GM19467 (cell line): ENCODE measurements around the gene CCDC34.

Source experiments
- ATAC-seq: cut with Tn5 transposase; IDR thresholded peaks from one replicate; pipeline ENCODE4 v1.9.1; 2021; ENCODE audit warnings: mild to moderate bottlenecking, moderate library complexity; ENCODE audit not compliant: unreplicated experiment

CCDC34 gene

DNA sequence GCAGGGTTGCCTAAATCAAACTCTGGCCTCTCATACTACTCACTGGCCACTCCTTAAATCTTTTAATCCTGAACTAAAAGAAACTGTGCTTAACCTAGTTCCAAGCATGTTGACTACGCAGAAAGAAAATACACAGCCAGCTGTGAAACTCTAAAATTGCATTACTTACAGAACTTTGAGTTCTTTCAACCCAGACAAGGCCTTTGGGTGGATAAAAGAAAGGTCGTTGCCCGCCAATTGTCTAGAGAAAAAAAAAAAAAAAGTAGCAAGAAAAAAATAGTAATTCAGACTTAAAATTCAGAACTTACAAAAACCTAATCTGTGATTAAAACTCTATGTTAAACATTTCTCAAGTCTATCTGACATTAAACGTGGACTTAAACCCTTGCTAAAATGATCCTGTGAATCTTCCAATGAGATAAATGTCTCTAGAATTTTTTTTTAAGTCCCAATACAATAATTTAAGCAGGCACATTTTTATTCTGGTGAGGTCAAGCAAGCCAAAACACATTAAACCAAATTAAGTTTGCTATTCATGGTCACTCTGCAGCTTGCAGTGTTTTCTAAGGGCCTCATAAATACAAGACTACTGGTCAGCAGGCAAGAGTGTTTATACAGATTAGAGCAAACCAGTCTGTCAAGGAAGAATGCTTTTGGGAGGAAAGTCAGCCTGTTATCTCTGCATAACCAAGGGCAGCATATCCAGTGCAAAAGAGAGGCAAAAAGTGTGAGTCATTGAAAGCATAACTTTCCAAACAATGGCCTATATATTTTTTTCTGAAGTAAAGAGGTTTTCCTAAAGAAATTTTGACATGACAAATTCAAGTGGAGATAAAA is 29.5 kb upstream of the CCDC34 start:
- ATAC-seq = no peak

DNA sequence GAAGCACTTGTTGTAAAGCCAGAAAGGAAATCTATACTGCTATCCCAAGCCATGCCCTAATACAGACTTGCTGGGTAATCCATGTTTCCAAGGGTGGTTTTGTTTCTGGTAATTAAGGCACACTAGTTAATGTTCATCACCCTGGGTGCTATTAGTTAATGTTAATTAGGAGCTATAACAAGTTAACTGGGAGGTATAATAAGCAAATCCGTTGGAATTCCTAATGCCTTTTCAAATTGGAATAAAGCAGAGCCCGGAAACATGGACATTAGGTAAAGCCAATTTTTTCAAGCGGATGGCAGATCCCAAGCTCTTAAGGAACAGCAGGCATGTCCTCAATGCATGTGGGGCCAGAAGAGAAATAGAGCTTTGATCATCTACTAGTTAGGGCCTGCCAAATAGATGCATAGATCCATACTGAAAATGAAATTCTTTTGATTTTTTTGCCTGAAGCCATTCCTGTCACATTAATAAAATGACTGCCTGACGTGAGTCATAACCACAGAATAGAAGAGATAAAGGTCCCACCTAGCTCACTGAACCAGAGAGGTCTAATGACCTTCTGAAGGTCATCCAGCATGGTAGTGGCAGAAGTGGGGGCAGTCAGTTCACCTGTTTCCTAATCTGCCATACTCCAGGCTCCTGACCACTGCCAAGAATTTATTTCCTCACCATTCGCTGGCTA is 28.5 kb upstream of the CCDC34 start:
- ATAC-seq = no peak

DNA sequence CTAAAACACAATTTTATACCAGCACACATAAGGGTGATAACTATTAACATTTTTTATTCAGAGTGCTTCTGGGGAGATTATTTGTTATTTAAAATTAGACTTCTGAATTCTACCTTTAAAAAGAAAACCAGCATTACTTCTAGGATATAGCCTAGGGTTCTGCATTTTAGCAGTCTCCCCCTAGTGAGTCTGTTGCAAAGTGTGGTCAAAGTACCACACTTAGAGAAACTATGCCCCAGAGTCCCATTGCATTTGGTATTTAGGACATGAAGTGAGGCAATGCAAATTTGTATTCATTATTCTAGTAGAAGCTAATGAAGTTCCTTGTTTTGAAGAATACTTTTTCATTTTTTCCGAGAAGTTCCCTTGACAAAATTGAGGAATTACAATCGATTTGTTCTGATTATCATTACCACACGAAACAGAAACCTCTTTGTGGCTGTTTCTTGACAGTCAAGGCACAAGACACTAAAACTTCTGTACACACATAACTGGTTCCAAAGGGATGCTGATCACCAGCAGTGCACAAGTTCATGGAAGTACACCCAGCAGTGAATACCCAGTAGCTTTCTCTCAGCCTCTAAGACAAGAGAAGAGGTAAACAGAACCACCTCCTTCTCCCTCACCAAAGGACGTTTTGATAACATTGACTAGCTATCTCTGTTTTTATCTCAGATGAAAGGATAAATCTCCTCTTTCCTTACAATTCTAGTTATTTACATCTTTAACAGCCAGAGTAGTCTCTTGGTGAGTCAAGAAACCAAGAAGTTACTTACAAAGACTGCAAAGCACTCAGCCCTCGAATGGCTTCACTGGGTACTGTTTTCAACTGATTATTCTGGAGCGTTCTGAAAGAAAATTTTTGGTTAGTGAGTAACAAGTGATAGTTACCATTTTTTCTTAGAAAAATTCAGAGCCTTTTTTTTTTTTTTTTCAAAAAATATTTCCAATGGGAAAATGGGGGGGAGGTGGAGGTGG is 27.6 kb upstream of the CCDC34 start:
- no peak for ATAC-seq

DNA sequence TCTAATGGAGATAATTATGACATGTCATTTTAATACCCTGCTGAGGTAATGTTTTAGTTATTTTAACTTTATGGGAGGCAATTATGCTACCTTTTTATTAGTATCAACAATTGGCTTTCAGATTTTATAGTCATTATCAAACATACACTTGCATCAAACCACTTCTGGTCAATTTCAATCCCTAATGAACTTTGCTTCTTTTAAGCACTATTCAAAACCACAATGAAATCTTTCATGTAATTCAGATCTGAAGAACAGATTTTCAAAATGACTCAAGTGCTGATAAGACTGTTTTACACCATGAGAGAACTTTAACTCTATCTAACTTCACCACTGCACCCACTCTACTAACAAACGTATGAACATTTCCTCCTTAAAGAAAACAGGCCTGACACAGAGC is 25.9 kb upstream of the CCDC34 start:
- no peak for ATAC-seq

DNA sequence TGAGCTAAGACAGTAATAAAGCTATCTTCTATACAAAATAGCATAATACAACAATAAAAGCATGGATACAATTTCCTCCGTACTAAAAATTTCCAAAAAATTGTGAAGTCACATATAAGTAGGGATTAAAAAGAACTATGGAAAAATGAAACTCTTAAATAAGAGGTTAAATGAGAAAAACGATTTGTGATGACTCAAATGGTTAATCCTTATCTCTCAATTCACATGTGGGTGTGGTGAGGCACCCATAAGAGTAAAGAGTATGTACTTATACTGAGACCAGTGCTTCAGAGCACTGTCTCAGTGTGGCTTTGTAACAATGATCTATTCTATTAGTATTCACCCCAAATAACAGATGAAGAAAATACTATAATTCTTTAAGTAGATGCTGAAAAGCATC is 25.0 kb upstream of the CCDC34 start:
- no peak for ATAC-seq

DNA sequence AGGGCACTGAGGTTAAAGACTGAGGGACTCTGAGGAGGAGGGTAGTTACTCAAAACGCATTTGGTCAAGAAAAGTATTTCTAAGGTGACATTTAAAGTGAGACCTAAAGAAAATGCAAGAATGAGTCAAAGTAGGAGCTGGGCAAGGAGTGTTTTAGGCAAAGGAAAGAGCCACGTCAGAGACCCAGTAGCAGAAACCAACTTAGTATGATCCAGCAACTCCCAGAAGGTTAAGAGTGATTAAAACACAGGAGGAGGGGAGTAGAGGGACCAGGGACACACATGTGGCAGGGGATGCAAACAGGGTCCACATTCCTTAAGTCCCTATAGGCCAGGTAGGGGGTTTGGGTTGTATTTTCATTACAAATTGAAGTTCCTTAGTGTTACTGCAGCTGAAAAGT is 24.3 kb upstream of the CCDC34 start:
- no peak for ATAC-seq

DNA sequence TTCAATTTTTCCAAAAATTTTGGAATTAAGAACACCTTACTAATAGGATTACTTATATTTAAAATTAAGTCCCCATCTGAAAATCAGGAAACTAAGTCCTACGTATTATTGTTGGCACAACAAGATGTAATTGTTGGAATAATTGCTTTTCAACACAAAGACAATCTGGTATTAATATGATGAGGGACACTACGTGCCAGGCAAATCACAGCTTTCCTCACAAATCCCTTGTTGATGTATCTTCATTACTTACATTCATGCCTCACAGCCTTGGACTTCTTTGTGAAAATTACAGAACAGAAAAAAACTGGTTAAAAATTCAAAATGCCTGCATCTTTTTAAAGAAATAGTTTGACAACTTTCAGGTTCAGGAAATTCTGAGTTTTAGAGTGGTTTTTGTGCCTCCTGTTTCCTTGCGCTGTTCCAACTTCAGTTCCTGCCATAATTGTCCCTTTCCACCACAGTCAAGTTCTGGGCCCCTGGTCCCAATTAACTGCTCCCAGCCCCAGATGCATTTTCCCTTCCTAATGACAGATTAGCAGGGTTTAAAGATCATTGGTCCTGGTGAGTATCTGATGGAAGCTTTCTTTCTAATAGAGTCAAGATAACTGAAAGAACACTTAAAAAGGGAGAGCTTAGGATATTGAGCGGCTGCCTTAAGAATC is 23.3 kb upstream of the CCDC34 start:
- ATAC-seq = no peak

DNA sequence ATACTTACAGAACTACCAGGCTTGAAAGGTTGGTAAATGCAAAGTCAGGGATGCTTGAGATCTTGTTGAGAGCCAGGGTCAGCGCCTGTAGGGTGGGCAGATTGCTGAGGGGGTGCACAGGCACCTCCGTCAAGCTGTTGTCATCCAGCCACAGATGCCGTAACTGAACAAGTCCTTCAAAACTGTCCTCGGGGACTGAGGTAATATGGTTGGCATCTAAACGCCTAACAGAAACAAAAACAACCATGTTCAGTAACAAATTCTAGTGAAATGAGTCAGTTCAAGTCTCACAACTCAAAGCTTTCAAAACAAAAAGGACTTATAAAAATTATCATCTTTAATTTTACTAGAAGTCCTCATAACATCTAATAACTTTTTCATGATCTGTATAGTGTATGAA is 22.2 kb upstream of the CCDC34 start:
- ATAC-seq = no peak

DNA sequence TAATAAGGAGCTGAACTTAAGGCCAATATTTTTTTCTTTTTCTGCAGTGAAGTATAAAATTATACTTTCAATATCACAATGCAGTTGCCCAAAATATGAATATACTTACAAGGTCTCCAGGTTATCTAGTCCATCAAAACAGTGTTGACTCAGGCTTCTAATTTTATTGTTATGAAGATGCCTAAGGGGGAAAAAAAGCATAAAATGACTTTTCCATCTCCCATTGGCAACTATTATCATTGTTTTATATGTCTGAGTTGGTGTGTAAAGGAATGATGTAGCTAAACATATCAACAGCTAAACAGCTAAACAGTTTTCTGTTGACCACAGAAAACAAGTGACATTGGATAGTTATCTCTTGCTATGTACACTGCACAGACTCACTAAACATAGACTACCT is 21.2 kb upstream of the CCDC34 start:
- ATAC-seq = no peak

DNA sequence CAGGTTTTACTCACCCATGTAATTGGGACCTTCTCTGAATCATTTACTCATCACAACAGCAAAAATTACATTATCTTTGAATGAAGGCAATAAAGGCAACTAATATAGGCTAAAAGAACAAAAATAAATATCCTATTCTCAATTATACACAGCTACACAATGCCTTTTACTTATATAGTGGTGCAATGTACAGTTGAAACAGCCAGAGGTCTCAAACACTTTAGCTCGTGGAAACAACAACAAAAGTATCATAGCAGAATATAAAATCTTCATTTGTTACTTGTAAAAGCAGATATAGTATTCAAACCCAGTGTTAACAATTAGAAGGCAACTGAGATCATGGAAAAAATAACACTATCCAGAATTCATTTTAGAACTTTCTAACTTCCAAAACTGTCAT is 20.6 kb upstream of the CCDC34 start:
- ATAC-seq = no peak

DNA sequence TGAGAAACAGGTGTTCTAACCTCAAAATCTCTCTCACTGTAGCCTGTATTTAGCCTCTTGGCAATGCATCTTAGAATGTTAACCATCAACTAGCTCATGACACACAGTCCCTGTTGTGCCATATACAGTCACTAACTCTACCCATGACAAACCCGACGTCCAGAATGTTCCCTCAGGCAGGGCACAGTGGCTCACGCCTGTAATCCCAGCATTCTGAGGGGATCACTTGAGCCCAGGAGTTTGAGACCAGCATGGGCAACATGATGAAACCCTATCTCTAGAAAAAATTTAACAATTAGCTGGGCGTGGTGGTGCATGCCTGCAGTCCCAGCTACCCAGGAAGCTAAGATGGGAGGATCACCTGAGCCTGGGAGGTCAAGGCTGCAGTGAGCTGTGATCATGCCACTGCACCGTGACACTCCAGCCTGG is 18.2 kb upstream of the CCDC34 start:
- ATAC-seq = no peak

DNA sequence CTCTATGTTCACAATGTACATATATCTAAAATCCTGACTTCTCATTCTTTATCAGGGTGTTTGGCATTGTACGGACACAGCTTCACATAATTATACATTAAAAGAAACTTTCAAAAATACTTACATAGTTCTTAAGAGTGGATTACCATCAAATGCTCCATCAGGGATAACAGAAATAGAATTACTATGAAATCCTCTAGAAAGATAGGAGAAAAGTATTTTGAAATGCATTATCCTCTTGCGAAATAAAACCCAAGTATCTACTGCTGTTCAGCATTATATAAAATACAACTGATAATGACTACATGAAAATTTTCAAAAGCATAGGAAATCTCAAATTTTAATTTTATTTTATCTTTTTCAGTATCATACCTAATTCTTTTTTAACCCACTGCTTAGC is 17.8 kb upstream of the CCDC34 start:
- no peak for ATAC-seq

DNA sequence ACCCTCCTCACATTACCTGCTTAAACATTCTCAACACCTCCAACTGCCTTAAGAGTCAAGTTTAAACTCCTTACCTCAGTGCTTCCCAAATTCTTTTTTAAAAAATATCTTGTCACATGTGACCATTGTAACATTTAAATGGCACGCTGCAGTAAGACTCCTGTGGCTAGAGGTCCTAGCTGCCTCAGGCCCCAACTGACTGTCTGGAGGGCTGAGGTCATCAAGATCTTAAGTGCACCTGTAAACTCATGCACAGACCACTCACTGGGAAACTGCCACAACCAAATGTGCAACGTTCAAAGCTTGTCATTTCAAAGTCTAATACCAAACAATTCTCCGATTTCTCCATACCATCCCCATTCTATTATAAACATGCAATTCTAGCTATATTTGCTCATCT is 16.4 kb upstream of the CCDC34 start:
- ATAC-seq = no peak

DNA sequence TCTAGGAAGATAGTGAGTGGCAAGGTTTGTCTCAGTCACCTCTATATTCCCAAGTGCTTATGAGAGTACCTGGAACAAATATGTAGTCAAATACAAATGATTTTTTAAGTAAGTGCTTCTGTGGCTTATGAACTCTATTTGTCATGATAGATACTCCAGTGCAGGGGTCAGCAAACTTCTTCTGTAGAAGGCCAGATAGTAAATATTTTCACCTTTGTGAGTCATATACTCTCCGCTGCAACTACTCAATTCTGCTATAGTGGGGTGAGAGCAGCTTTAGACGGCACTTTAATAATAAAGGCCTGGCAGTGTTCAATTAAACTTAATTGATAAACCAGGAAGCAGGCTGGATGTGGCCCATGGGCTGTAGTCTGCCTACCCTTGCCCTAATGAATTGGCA is 12.4 kb upstream of the CCDC34 start:
- ATAC-seq = no peak

DNA sequence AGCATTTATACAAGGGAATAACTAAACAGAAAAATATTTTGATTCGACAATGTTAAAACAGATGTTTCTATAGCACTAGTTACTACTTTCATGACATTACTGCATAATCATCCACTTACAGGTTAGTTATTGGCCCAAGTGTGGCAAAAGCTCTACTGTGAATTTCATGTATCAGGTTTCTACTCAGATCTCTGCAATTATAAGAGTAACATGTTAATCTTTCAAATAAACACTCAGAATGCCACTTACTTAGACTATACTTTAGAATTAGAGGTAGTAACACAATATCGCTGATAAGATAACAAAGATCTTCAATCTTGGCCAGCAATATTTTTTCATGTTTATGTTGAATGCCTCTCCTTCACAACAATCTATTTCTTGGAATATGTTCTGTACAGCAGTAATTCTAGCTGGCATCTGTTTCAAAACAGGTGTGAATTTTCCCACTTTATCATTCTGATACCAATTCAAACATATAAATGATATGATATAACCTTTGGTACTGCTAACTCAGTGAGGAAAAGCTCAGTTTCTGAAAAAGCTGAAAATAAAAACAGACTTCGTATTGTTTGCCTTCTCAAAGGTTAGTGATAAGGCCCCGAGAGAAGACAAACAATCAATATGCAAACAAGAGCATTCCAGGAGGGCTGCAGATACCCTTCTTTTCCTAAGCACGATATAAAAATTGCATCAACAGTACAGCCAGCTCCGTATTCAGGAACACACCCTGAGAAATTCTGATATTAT is 11.0 kb upstream of the CCDC34 start:
- no peak for ATAC-seq

DNA sequence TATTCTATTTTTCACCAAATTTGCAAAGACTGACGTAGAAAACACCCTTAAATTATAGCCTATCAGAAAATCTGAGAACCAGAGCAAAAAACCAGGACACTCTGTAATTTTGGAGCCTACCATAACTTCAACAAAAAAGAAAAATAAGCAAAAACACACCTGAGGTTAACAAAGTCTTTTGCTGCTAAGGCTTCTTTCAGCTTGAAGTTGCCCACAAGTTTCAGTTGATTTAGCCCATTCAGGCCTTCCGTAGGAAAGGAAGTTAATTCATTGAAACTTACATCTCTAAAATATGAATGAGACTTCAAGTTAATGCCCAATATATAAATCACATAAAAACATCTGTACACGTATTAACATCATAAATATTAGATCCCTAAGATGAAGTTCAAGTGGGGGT is 10.4 kb upstream of the CCDC34 start:
- ATAC-seq = no peak

DNA sequence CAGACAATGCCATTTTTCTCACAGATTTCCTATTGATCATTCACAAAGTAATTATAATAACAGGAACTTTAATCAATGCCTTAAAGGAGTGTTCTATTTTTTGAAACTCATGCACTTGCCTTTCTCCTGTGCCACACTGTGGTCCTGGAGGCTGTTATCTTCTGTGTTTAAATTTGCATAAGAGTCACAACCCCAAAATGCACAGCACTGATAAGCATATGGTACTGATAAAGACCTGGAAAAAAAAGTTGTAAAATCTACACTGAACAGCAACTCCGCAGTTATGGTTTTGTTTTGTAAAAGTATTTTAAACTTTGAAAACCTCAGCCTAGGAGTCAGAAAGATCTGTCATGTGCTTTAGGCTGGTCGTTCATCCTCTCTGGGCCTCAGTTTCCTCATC is 9.1 kb upstream of the CCDC34 start:
- ATAC-seq = no peak

DNA sequence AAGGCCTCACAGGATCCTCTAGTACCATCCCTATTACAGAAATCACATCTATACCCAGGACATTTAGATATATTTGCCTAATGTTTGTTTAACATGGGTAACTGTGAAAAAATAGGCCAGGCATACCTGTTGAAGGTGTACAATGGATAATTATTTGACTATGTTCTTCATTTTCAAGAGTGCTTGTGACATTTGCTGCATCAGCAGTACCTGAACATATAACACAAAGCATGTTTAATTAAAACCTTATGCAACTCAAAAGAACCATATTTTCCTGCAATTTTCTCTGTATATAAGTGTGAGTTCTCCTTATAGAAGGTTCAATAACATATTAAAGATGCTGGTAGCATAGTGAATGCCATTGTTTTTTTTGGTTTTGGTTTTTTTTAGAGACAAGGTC is 8.5 kb upstream of the CCDC34 start:
- ATAC-seq = no peak

DNA sequence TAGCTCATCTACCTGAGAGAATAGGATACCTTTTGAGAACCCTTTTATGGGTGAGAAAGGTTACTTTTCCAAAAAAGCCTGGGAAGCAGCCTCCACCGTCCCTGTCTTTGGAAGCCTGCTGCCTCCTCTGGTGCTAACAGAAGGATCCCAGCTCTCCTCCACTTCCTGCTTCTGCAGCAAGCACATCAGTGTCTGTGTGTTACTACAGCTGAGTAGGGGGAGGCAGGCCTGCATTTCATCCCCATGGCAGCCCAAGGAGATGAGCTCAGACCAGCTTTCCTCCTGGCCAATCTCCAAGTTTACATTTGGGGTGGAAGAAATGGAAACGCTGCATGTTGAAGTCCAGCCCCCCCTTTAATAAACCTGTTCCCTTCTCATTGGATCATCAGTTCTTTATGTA is 7.4 kb upstream of the CCDC34 start:
- no peak for ATAC-seq

DNA sequence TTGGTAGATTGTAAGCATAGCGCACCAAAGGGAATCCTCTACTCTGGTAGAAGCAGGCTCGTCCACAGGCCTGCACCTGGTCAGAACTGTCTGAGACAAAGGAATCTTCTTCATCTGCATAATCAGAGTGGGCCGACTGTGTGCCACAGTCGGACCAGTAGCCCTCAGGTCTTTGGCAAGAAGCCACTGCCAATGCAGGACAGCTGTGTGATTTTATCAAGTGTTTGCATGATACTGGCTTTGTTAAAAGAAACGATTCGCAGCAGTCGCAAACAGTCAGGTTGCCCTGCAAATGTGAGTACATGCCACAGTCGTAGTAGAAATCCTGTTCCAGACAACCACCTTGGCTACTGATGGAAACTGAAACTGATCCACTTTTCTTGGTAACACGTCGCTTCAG is 4.9 kb upstream of the CCDC34 start:
- no peak for ATAC-seq
